ENCODE measurements around the gene SPATA18. TPM values are rescaled to one million over a fixed set of nuclear protein-coding genes. Genes with fewer than 3 reads are reported as not detected.

Gene SPATA18
- total and polyA plus RNA-seq, 2 donors (not counting 1 experiment from before 2014, with no cell fraction given) = 0.42 to 1.9 TPM

DNA sequence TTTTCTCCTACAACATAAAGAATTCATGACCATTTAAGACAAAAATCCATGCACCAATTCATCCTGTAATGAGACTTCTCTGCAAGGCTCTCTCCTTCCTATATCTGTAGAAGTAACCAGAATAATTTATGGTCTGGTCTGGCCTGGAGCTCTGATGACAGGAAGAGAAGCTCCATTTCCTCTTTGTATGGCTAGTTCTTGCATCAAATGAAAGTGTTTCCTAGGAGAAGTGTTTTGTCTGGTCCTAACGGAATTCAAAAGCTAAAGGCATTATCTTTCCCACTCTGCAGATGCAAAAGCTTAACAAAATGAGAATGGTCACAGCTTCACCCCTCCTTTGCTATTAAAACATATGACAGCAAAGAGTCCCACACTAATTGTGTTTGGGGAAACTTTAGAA lies 55.1 kb downstream of the SPATA18 start:
- WGBS (ENCODE audit: insufficient coverage) = no CpG with 5 or more reads among the region's 1 CpG
- Histone ChIP-seq H3K4me3 (ENCODE audit: control extremely low read depth in 1 of 5, extremely low read depth in 1 of 5, insufficient read depth in 1 of 5, low read depth in 2 of 5, low read length in 4 of 5) (no peak overlapping the region), H3K9ac (ENCODE audit: low read length) (no peak overlapping the region), H3K36me3 (replicated peaks in 1 of 2; ENCODE audit: control extremely low read depth in 1 of 2, control insufficient read depth in 1 of 2, extremely low read depth in 1 of 2, insufficient read depth in 2 of 2, low read length in 1 of 2) (no peaks in the 10 kb centered on the region), H2AFZ (ENCODE audit: insufficient read depth, low read depth, low read length, poor library complexity, severe bottlenecking) (no peak overlapping the region), H3K27ac (ENCODE audit: low read length in 2 of 2) (no peak overlapping the region), H3K4me1 (ENCODE audit: control insufficient read depth in 2 of 2, insufficient read depth in 2 of 2, low read length in 2 of 2) (no peaks in the 10 kb centered on the region), H3K27me3 (replicated peaks in 1 of 4; ENCODE audit: control extremely low read depth in 1 of 4, control insufficient read depth in 3 of 4, insufficient read depth in 4 of 4, low read length in 3 of 4) (peaks cover 0 to 3% (median 0%) of the 10 kb centered on the region in 4 experiments), H3K79me2 (ENCODE audit: control insufficient read depth, insufficient read depth, low read length) (no peaks in the 10 kb centered on the region), H3K4me2 (replicated peaks; ENCODE audit: low read depth, low read length, poor library complexity, severe bottlenecking) (no peak overlapping the region), H4K20me1 (ENCODE audit: control insufficient read depth, insufficient read depth, low read length, poor library complexity, severe bottlenecking) (no peaks in the 10 kb centered on the region), H3K9me3 (ENCODE audit: control extremely low read depth in 1 of 3, control insufficient read depth in 2 of 3, insufficient read depth in 1 of 3, low read length in 2 of 3) (no peaks in the 10 kb centered on the region)
- DNase-seq (no peak), ATAC-seq (ENCODE audit: low read depth) (no peak)
- ChIA-PET POLR2A (no interaction called here), CTCF (no interaction called here)
- H3K4me1 Mint-ChIP-seq = no peaks in the 10 kb centered on the region
- H3K27ac Mint-ChIP-seq = no peak overlapping the region
- H3K9me3 Mint-ChIP-seq (ENCODE audit: insufficient read depth) = no peaks in the 10 kb centered on the region
- no peak for TF ChIP-seq EZH2 (IDR thresholded peaks at IDR 0.05; ENCODE audit: borderline replicate concordance, insufficient read depth, low read depth, low read length, poor library complexity, severe bottlenecking)
- TF ChIP-seq, protein P1, sequence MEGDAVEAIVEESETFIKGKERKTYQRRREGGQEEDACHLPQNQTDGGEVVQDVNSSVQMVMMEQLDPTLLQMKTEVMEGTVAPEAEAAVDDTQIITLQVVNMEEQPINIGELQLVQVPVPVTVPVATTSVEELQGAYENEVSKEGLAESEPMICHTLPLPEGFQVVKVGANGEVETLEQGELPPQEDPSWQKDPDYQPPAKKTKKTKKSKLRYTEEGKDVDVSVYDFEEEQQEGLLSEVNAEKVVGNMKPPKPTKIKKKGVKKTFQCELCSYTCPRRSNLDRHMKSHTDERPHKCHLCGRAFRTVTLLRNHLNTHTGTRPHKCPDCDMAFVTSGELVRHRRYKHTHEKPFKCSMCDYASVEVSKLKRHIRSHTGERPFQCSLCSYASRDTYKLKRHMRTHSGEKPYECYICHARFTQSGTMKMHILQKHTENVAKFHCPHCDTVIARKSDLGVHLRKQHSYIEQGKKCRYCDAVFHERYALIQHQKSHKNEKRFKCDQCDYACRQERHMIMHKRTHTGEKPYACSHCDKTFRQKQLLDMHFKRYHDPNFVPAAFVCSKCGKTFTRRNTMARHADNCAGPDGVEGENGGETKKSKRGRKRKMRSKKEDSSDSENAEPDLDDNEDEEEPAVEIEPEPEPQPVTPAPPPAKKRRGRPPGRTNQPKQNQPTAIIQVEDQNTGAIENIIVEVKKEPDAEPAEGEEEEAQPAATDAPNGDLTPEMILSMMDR (IDR thresholded peaks at IDR 0.05) = no peak
- peaks cover 3% of the 10 kb centered on the region for H3K27me3 Mint-ChIP-seq
- no peak overlapping the region for H3K4me3 Mint-ChIP-seq
- intact Hi-C loops (cut with micrococcal nuclease) = no loop called here

DNA sequence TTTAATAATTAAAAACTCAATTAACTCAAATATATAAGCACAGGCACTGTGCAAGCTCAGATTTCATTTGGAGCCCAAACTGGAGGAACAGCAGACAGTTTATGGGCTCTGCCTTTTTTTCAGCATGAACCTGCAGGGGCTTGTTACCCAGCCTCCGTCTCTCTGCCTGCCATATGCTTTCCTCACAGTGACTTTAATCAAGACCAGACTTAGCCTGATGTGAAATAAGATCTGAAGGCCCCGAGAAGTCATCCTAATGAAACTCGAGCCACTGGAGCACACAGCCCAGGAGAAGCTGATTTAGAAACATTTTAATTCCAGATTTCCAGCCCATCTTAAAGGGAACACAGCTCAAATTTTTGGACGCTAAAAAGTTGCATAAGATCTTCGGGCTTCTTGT lies 55.6 kb downstream of the SPATA18 start:
- no peaks in the 10 kb centered on the region for H3K9me3 Mint-ChIP-seq (ENCODE audit: insufficient read depth)
- DNase-seq = no peak
- ATAC-seq (ENCODE audit: low read depth) = no peak
- H3K4me3 Mint-ChIP-seq = no peak overlapping the region
- CTCF ChIA-PET = no interaction called here
- Histone ChIP-seq H3K9me3 (ENCODE audit: control extremely low read depth in 1 of 3, control insufficient read depth in 2 of 3, insufficient read depth in 1 of 3, low read length in 2 of 3) (no peaks in the 10 kb centered on the region), H3K4me1 (ENCODE audit: control insufficient read depth in 2 of 2, insufficient read depth in 2 of 2, low read length in 2 of 2) (no peaks in the 10 kb centered on the region), H4K20me1 (ENCODE audit: control insufficient read depth, insufficient read depth, low read length, poor library complexity, severe bottlenecking) (no peaks in the 10 kb centered on the region), H3K27me3 (replicated peaks in 1 of 4; ENCODE audit: control extremely low read depth in 1 of 4, control insufficient read depth in 3 of 4, insufficient read depth in 4 of 4, low read length in 3 of 4) (peaks cover 0 to 3% (median 0%) of the 10 kb centered on the region in 4 experiments), H3K79me2 (ENCODE audit: control insufficient read depth, insufficient read depth, low read length) (no peaks in the 10 kb centered on the region), H2AFZ (ENCODE audit: insufficient read depth, low read depth, low read length, poor library complexity, severe bottlenecking) (no peak overlapping the region), H3K4me2 (replicated peaks; ENCODE audit: low read depth, low read length, poor library complexity, severe bottlenecking) (no peak overlapping the region), H3K27ac (ENCODE audit: low read length in 2 of 2) (no peak overlapping the region), H3K36me3 (replicated peaks in 1 of 2; ENCODE audit: control extremely low read depth in 1 of 2, control insufficient read depth in 1 of 2, extremely low read depth in 1 of 2, insufficient read depth in 2 of 2, low read length in 1 of 2) (no peaks in the 10 kb centered on the region), H3K9ac (ENCODE audit: low read length) (no peak overlapping the region), H3K4me3 (ENCODE audit: control extremely low read depth in 1 of 5, extremely low read depth in 1 of 5, insufficient read depth in 1 of 5, low read depth in 2 of 5, low read length in 4 of 5) (no peak overlapping the region)
- POLR2A ChIA-PET = no interaction called here
- no peak overlapping the region for H3K27ac Mint-ChIP-seq
- H3K27me3 Mint-ChIP-seq = peaks cover 3% of the 10 kb centered on the region
- H3K4me1 Mint-ChIP-seq = no peaks in the 10 kb centered on the region
- TF ChIP-seq EZH2 (IDR thresholded peaks at IDR 0.05; ENCODE audit: borderline replicate concordance, insufficient read depth, low read depth, low read length, poor library complexity, severe bottlenecking) = no peak
- TF ChIP-seq, protein P1 (IDR thresholded peaks at IDR 0.05) = no peak
- intact Hi-C loops (cut with micrococcal nuclease) = no loop called here
- WGBS (ENCODE audit: insufficient coverage) = 80% methylated on average over 3 of the region's 5 CpGs
